K562 (cell line): ENCODE data around the gene HYCC2. TPM values are rescaled to one million over a fixed set of nuclear protein-coding genes. Genes with fewer than 3 reads are reported as not detected.
A peak's percentile ranks its signal among the peaks of the same experiment; 100 is the strongest.

Experiments used
- ATF7 ChIP-seq: fragments of 450-650 bp; IDR thresholded peaks from 2 replicates; pipeline ENCODE4 v1.7.1; 2014; ENCODE audit warnings: mild to moderate bottlenecking, moderate library complexity
- LCOR ChIP-seq: sonication (generic); formaldehyde crosslinking; IDR thresholded peaks from 2 replicates; pipeline ENCODE4 v1.8.0; 2022; ENCODE audit warnings: mild to moderate bottlenecking, missing genetic modification reagents
- MAFG ChIP-seq: fragments of 450-650 bp; conservative IDR thresholded peaks from 2 replicates; pipeline ENCODE4 v1.6.1; 2016; ENCODE audit warnings: missing genetic modification characterization, missing compliant biosample characterization
- PRDM10 ChIP-seq: fragments of 450-650 bp; IDR thresholded peaks from 2 replicates; pipeline ENCODE4 v1.6.1; 2018; ENCODE audit not compliant: partially characterized antibody
- RAD21 ChIP-seq, 2 experiments: fragments of 250-450 bp in 1 of 2; fragments of 450-650 bp in 1 of 2; sonication (Bioruptor Pico) in 1 of 2; formaldehyde crosslinking in 1 of 2; IDR thresholded peaks in 1 of 2; conservative IDR thresholded peaks in 1 of 2; 2 replicates each; pipeline versions ENCODE4 v1.4.0 to v1.8.0; 2020 to 2022; ENCODE audit warnings: mild to moderate bottlenecking in 2 of 2, moderate library complexity in 1 of 2
- TARDBP ChIP-seq: fragments of 450-650 bp; IDR thresholded peaks from 2 replicates; pipeline ENCODE4 v1.6.1; 2016
- ZNF175 ChIP-seq: fragments of 200-800 bp; sonication (Bioruptor generic); IDR thresholded peaks from 2 replicates; pipeline ENCODE4 v1.6.1; 2016; ENCODE audit warnings: low read depth, mild to moderate bottlenecking, missing genetic modification characterization, missing compliant biosample characterization
- polyA plus RNA-seq, 8 experiments: library from polyadenylated mRNA; depleted of rRNA in 4 of 8; stranded (reverse) in 5 of 8; unstranded in 3 of 8; fragments of >200 nt; fragmentation: Nextera tagmentation in 2 of 8; fragmentation: Illumina TruSeq in 1 of 8; extraction: Ambion mirVana in 2 of 8; extraction: Trizol in 1 of 8; gene quantifications; 2 replicates each; pipeline versions ENCODE4 v1.2.1 to v1.2.3, GENCODE V29; 2011 to 2014; ENCODE audit warnings: inconsistent platforms in 1 of 8, missing spikeins in 1 of 8
- total RNA-seq, 7 experiments: library from RNA; depleted of rRNA in 6 of 7; stranded (reverse); fragments of >200 nt in 6 of 7; fragmentation: Illumina TruSeq in 2 of 7; extraction: Trizol in 2 of 7; gene quantifications; 2 replicates each; pipeline versions ENCODE4 v1.2.1 to v1.2.3, GENCODE V29; 2011 to 2021; ENCODE audit warnings: low replicate concordance in 1 of 7
- TF ChIP-seq, protein P1 (sequence below): fragments of 450-650 bp; IDR thresholded peaks from 2 replicates; pipeline ENCODE4 v1.6.1; 2016; ENCODE audit warnings: mild to moderate bottlenecking, moderate library complexity
- TF ChIP-seq, protein P2 (sequence below): fragments of 200-800 bp; sonication (Bioruptor generic); IDR thresholded peaks from 2 replicates; pipeline ENCODE4 v1.6.1; 2017; ENCODE audit warnings: missing genetic modification characterization, missing compliant biosample characterization

The HYCC2 gene
- total and polyA plus RNA-seq, 9 of the 15 experiments (the other 6 are each of a cell fraction or from before 2014, with no cell fraction given) = 5.4 to 20.0 (median 9.8) TPM

DNA sequence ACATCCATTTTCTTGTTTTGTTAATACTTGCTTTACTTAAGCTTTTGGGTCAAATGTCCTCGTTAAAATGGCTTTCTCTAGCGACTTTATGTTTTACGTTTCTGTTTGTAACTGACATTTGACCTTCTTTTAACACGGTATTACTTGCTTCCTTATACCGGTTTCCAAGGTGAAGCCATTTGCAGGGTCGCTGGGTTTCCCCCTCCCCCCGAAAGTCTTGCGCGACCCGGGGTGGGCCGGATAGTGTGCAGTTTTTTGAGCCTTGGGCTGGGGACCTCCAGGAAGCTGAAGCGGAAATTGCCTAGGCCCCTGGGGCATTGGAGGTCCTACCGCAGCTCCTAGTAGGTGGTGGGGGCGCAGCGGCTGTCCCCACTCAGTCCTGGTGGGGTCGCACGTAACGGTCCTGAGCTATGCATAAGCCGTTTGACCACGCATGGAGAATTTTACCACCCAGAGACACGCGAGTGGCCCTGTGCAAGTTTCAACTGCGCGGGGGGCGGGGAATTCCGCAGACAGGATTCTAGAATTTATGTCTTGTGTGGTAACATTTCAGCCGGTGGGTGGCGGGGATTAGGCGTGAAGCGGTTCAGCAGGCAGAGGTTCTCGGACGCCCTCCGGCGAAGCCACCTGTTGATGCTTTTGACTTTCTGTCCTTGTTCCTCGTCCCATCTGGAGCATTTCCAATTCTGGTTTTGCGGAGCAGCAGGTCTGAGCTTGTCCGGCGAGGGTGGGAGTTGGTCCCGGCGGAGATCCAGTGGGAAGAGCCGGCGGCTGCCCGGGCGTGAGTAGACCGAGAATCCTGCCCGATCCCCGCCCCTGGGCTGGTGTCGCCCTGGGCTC lies 46.9 kb upstream of the HYCC2 start (continued):
- TF ChIP-seq, protein P1, sequence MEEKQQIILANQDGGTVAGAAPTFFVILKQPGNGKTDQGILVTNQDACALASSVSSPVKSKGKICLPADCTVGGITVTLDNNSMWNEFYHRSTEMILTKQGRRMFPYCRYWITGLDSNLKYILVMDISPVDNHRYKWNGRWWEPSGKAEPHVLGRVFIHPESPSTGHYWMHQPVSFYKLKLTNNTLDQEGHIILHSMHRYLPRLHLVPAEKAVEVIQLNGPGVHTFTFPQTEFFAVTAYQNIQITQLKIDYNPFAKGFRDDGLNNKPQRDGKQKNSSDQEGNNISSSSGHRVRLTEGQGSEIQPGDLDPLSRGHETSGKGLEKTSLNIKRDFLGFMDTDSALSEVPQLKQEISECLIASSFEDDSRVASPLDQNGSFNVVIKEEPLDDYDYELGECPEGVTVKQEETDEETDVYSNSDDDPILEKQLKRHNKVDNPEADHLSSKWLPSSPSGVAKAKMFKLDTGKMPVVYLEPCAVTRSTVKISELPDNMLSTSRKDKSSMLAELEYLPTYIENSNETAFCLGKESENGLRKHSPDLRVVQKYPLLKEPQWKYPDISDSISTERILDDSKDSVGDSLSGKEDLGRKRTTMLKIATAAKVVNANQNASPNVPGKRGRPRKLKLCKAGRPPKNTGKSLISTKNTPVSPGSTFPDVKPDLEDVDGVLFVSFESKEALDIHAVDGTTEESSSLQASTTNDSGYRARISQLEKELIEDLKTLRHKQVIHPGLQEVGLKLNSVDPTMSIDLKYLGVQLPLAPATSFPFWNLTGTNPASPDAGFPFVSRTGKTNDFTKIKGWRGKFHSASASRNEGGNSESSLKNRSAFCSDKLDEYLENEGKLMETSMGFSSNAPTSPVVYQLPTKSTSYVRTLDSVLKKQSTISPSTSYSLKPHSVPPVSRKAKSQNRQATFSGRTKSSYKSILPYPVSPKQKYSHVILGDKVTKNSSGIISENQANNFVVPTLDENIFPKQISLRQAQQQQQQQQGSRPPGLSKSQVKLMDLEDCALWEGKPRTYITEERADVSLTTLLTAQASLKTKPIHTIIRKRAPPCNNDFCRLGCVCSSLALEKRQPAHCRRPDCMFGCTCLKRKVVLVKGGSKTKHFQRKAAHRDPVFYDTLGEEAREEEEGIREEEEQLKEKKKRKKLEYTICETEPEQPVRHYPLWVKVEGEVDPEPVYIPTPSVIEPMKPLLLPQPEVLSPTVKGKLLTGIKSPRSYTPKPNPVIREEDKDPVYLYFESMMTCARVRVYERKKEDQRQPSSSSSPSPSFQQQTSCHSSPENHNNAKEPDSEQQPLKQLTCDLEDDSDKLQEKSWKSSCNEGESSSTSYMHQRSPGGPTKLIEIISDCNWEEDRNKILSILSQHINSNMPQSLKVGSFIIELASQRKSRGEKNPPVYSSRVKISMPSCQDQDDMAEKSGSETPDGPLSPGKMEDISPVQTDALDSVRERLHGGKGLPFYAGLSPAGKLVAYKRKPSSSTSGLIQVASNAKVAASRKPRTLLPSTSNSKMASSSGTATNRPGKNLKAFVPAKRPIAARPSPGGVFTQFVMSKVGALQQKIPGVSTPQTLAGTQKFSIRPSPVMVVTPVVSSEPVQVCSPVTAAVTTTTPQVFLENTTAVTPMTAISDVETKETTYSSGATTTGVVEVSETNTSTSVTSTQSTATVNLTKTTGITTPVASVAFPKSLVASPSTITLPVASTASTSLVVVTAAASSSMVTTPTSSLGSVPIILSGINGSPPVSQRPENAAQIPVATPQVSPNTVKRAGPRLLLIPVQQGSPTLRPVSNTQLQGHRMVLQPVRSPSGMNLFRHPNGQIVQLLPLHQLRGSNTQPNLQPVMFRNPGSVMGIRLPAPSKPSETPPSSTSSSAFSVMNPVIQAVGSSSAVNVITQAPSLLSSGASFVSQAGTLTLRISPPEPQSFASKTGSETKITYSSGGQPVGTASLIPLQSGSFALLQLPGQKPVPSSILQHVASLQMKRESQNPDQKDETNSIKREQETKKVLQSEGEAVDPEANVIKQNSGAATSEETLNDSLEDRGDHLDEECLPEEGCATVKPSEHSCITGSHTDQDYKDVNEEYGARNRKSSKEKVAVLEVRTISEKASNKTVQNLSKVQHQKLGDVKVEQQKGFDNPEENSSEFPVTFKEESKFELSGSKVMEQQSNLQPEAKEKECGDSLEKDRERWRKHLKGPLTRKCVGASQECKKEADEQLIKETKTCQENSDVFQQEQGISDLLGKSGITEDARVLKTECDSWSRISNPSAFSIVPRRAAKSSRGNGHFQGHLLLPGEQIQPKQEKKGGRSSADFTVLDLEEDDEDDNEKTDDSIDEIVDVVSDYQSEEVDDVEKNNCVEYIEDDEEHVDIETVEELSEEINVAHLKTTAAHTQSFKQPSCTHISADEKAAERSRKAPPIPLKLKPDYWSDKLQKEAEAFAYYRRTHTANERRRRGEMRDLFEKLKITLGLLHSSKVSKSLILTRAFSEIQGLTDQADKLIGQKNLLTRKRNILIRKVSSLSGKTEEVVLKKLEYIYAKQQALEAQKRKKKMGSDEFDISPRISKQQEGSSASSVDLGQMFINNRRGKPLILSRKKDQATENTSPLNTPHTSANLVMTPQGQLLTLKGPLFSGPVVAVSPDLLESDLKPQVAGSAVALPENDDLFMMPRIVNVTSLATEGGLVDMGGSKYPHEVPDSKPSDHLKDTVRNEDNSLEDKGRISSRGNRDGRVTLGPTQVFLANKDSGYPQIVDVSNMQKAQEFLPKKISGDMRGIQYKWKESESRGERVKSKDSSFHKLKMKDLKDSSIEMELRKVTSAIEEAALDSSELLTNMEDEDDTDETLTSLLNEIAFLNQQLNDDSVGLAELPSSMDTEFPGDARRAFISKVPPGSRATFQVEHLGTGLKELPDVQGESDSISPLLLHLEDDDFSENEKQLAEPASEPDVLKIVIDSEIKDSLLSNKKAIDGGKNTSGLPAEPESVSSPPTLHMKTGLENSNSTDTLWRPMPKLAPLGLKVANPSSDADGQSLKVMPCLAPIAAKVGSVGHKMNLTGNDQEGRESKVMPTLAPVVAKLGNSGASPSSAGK = peak; percentile 65; the same call in 1 of the 2 replicates
- TF ChIP-seq PRDM10 = peak; percentile 27
- peak; percentile 58; the same call in 1 of the 2 replicates for TF ChIP-seq LCOR (CRISPR knock-in tag)
- peak; percentile 52 for TF ChIP-seq ATF7
- TF ChIP-seq MAFG (tag) = no peak
- TF ChIP-seq, protein P2, sequence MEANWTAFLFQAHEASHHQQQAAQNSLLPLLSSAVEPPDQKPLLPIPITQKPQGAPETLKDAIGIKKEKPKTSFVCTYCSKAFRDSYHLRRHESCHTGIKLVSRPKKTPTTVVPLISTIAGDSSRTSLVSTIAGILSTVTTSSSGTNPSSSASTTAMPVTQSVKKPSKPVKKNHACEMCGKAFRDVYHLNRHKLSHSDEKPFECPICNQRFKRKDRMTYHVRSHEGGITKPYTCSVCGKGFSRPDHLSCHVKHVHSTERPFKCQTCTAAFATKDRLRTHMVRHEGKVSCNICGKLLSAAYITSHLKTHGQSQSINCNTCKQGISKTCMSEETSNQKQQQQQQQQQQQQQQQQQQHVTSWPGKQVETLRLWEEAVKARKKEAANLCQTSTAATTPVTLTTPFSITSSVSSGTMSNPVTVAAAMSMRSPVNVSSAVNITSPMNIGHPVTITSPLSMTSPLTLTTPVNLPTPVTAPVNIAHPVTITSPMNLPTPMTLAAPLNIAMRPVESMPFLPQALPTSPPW = peak; percentile 49
- peak; percentile 19 to 65; a peak in 3 of 4 replicates for TF ChIP-seq RAD21 (CRISPR knock-in tag; conservative IDR thresholded peaks at IDR 0.05 in 1 of 2, IDR thresholded peaks at IDR 0.05 in 1 of 2)
- TF ChIP-seq TARDBP = no peak
- TF ChIP-seq ZNF175 (CRISPR knock-in tag) = 0 out of 2 replicates have a peak, but pooled peaks have one; percentile 40
